PFSK-1 (cell line): ENCODE data around the gene GRK3.

Experiments
- SIN3A ChIP-seq: IDR thresholded peaks from 2 replicates; pipeline ENCODE4 v1.6.1; 2012; ENCODE audit warnings: mild to moderate bottlenecking, low read length, moderate library complexity, borderline replicate concordance; ENCODE audit not compliant: insufficient read depth
- TAF1 ChIP-seq: IDR thresholded peaks from 2 replicates; pipeline ENCODE4 v1.6.1; 2012; ENCODE audit warnings: low read length, control low read depth, borderline replicate concordance; ENCODE audit not compliant: insufficient read depth

Gene GRK3

GRCh38 chr22:25777870-25778269, 213.4 kb downstream of the GRK3 start:
- TF ChIP-seq TAF1 (no peak), SIN3A (no peak)
